CD4-positive, alpha-beta T cell treated with Interleukin-17A for 4 hours (primary cell): ENCODE measurements around the gene PTGDS.

Source experiments
- DNase-seq: peaks from one replicate; pipeline ENCODE4 v3.0.0-alpha.2; 2020; ENCODE audit warnings: mixed read lengths

Gene PTGDS

GRCh38 chr9:137011907-137012675 lies 34.8 kb downstream of the PTGDS start:
- no peak for DNase-seq

DNA sequence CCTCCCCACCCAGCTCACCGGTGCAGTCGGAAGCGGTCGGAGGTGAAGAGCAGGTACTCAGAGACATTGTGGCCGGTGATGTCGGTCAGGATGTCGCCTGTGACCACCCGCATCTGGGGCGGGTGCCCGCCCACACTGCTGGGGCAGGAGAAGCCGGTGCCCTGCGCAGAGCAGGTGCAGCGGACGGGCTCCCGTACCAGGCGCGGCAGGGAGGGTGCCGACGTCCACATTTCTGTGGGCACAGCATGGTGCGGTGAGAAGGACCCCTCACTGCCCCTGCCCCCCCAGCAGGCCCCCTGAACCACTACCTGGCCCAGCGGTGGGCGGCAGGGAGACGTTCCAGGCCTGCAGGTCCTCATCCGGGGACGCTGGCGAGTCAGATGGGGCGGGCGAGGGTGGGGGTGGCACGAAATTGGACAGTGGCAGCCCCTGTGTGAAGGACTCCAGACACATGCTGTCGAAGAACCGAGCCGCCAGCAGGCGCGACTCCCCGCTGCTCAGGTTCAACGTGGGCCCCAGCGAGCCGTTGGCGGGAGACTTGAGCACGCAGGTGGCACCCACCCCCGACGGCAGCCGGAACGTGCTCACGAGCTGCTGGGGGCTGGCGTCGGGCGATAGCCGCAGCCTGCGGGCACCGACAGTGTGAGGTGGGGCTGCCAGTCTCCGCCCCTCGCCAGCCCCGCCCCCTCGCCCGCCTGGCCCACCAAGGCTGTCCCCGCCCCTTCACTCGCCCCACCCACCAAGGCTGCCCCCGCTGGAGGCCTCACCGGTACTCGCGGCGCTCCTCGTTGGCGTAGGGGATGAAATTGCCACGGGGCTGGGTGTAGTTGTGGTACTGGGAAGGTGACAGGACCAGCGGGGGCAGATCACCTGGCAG lies 35.6 kb downstream of the PTGDS start:
- DNase-seq, result no peak

- DNase-seq, result no peak
These were observed 36.3 kb downstream of the PTGDS start for GRCh38 chr9:137013571-137013940.

DNA sequence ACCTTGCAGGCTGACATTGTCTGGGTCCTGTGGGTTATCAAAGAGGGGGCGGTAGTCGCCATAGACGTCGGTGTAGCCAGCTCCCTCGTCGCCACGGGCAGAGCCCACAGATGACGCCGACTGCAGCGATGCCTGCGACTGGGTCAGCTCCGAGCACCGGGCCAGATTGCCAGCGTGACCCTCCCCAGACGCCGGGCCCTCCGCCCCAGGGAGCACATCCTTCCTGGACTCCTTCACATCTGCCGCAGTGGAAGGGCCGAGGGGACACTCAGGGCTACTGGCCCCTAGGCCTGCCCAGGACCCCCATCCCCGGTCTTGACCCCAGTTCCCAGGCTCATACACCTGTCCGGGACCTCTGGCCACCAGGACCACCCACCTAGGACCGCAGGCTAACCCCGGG lies 36.9 kb downstream of the PTGDS start:
- no peak for DNase-seq

DNA sequence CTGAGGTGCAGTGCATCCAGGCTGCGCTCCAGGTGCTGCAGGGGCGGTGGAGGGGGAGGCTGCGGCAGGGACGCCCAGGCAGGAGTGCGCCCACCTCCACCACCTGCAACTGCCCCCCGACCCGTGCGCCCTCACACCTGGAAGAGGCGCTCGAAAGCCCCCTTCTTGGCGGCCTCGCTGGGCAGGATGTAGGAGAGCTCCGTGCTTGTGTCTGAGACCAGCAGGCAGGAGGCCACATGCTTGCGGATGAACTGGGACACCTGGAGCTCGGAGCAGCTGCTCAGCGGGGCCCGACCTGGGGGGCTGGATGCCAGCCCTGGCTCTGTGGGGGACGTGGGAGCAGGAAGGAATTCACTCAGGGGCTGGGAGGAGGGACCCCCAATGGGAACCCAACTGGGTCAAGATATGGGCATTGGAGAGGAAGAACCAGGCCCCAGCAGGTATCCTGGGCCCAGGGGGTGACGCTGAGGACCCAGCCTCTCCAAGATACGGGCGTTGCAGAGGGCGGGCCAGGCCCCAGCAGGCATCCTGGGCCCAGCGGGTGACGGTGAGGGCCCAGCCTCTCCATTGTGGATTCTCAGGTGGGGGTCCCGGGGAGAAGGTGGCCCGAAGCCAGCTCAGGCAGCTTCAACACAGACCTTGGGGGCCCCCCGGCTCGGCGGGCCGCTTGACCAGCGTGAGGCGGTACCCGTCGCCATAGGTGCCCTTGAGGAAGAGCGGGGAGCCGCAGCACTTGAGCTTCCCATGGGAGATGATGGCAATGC lies 37.7 kb downstream of the PTGDS start:
- DNase-seq, result no peak

DNA sequence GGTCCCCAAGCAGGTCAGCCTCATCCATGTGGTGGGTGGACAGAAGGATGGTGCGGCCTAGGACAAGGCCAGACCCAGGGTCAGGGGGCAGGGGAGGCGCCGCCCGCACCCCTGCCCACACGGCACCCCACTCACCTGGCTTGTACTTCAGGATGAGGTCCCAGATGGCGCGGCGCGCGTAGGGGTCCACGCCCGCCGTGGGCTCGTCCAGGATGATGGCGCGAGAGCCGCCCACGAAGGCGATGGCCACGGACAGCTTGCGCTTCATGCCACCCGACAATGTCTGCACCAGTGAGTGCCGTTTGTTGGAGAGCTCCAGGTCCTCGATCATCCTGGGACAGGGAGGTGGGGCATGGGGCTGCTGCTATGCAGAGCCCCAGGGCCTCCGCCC lies 38.2 kb downstream of the PTGDS start:
- no peak for DNase-seq

- DNase-seq, result no peak
These were observed 38.7 kb downstream of the PTGDS start for GRCh38 chr9:137015976-137016375.

DNA sequence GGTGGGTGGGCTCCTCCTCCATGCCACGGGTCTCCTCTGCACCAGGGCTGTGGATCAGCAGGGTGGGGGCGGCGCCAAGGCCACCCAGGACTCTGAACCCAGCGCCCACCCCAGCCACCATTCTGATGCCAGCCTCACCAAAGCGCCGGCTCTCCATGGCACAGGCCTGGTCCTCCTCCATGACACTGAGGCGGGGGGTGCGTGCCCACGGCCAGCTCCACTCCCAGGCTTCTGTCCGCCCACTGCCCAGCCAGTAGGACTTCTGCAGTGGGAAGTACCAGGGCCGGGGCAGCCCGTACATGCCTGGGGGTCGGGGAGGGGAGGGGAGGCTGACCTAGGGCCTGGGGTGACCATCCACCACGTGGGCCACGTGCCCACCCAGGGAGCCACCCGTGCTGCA lies 39.1 kb downstream of the PTGDS start:
- DNase-seq, result no peak

DNA sequence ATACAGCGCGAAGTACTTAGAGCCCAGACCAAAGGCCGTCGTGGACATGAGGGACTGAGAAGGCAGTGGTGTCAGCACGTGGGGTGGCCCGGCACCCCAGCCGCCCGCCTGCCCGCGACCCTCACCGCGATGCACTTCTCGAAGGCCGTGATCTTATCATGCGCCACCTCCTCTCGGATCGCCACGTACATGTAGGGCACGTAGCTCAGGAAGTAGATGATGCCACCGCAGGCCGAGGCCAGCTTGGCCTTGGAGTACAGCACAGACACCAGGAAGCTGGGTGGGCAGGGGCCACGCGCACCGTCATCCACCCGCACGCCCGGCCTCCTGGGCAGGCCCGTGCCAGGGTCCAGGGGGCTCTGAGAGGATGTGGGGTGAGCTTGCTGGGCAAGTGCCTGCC lies 39.8 kb downstream of the PTGDS start:
- DNase-seq, result no peak

- no peak for DNase-seq
These were observed 40.6 kb downstream of the PTGDS start for GRCh38 chr9:137017791-137018497.

DNA sequence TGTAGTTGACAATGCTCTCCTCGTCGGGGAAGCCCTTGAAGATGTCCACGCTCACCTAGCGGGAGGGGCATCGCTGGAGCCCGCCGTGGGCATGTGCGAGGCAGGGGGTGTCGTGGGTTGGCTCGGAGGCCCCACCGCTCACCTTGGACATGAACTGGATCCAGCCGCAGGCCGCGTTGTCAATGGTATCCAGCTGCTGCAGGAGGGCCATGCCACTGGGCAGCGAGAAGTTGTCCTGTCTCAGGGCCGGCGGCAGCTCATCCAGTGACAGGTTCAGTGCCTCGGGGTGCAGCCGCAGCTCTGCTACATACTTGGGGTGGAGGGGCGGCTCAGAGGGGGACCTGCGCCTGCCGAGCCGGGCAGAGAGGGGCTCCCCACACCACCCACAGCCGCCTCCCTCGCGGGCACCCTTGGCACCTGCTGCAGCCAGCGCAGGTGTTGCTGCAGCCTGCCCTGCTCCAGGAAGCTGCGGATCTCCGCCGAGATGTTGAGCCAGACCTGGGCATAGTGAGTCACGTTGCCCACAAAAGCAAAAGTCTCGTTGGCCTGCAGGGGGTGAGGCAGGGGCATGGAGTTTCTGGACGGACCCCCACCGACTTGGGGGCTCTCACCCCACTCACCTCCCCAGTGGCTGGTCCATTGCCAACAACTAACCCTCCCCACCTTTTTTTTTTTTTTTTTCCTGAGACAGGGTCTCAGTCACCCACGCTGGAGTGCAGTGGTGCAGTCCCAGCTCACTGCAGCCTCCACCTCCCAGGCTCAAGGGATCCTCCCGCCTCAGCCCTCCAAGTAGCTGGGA lies 41.7 kb downstream of the PTGDS start:
- no peak for DNase-seq

DNA sequence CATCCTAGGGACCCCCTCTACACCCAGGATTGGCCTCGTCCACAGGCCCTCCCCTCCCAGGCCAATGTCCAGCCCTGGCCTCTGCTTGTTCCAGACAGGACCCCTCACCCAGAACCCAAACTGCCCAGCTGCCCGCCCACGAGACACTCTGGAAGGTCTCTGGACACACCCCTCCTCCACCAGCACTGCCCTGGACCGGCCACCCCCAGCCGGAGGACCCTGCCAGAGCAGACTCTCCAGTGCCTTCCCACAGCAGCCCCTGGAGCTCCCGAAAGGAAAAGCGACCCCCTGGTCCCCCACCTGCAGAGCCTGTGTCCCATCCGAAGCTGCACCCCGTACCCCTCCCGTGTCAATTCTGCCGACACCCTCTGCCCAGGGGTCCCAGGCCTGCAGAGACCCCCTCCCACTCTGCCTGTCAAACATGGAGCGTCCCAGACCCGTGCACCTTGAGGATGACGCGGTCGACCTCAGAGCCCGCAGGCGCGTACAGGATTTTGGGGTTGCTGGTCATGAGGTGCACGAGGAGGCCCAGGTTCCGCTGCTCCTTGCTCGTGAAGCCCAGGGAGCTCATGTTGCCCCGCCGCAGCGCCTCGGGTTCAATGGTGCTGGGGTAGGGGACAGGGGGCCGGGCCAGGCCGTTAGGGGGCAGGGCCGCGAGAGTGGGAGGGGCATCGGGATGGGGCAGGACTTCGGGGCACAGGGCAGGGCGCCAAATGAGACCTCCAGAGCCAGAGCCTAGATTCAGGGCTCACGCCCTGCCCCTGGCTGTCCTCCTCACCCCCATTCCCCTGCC lies 42.8 kb downstream of the PTGDS start:
- no peak for DNase-seq

- DNase-seq, result no peak
These were observed 43.7 kb downstream of the PTGDS start for GRCh38 chr9:137020771-137021567.

GRCh38 chr9:137021568-137021978 lies 44.3 kb downstream of the PTGDS start:
- no peak for DNase-seq

DNA sequence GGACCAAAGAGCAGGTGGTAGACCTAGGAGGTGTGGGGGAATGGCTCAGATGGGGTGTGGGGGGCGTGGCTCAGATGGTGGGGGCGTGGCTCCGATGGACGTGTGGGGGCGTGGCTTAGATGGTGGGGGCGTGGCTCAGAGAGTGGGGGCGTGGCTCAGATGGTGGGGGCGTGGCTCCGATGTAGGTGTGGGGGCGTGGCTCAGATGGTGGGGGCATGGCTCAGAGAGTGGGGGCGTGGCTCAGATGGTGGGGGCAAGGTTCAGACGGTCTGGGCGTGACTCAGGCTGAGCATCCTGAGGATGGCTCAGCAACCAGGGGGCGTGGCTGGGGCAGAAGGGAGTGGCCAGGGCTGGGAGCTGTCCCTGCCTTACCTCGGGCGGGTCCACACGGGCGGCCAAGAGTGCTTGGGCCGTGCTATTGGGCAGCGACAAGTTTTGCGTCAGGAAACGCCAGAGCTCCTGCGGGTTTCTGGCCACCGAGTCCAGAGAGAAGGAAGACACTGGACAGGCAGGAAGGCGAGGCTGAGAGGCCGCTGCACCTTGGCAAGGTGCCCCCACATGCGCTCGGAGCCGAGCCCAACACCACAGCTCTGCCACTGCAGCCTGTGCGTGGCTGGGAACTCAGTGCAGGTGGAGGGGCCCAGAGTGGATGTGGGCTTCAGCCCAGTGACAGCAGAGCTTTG lies 44.8 kb downstream of the PTGDS start:
- DNase-seq, result peak; percentile 75

- no peak for DNase-seq
These were observed 45.3 kb downstream of the PTGDS start for GRCh38 chr9:137022662-137023008.

DNA sequence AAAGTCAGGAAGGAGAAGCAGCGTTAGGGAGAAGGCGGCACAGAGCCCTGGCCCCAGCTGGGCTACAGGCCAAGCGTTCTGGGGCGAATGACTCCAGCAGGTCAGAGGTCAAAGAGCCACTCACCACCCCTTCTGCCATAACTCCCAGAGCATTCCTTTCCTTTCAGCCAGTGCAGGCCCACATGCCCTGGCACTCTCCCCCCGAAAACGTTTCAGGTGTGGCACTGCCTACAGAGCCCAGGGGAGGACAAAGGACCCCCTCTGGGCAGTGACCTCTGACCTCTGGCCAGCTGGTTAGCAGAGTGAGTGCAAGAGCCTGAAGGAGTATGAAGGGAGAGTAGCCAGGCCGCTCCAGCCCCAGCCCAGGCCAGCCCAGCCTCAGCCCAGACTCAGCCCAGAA lies 45.9 kb downstream of the PTGDS start:
- DNase-seq, result no peak

GRCh38 chr9:137023583-137023991 lies 46.3 kb downstream of the PTGDS start:
- no peak for DNase-seq

GRCh38 chr9:137025517-137025966 lies 48.2 kb downstream of the PTGDS start:
- DNase-seq, result no peak

DNA sequence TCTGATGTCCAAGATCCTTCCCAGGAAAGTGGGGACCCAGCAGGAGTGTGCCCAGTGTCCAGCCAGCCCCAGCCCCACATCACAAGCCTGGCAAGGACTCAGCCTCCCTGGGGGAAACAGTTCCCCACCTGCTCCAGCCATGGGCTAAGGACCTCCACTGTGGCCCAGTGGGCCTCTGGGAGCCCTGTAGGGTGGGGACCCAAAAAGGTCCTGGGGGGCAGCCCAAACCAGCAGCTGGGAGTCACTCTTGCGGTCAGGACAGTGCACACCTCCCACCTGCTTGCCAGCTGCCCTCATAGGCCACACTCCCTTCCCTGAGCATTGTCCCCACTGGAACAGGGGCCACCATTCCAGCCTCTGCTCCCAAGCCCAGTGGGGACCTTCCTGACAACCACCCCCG lies 49.1 kb downstream of the PTGDS start:
- DNase-seq, result no peak
